ENCODE measurements around the gene KRTAP12-3.

DNA sequence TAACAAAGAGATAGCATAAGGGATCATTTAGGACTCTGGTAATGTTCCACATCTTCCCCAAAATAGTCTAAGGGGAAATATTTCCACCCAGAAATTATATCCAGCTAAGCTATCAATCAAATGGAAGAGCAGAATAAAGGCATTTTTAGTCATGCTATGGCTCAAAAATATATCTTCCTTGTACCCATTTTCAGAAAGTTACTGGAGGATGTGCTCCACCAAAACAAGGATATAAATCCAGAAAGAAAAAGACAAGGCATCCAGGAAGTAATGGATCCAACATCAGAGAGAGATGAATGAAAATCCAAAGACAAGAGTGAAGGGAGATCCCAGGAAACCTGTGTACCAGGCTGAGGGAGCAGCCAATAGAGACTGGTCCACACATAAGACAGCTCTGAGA, 48.5 kb upstream of the KRTAP12-3 start:
- TF ChIP-seq GABPA (IDR thresholded peaks at IDR 0.05 in 1 of 2, conservative IDR thresholded peaks at IDR 0.05 in 1 of 2) (no peak), ATF3 (IDR thresholded peaks at IDR 0.05) (no peak), HNF4A (conservative IDR thresholded peaks at IDR 0.05) (no peak), REST (IDR thresholded peaks at IDR 0.05) (no peak)
- TF ChIP-seq, protein P1, sequence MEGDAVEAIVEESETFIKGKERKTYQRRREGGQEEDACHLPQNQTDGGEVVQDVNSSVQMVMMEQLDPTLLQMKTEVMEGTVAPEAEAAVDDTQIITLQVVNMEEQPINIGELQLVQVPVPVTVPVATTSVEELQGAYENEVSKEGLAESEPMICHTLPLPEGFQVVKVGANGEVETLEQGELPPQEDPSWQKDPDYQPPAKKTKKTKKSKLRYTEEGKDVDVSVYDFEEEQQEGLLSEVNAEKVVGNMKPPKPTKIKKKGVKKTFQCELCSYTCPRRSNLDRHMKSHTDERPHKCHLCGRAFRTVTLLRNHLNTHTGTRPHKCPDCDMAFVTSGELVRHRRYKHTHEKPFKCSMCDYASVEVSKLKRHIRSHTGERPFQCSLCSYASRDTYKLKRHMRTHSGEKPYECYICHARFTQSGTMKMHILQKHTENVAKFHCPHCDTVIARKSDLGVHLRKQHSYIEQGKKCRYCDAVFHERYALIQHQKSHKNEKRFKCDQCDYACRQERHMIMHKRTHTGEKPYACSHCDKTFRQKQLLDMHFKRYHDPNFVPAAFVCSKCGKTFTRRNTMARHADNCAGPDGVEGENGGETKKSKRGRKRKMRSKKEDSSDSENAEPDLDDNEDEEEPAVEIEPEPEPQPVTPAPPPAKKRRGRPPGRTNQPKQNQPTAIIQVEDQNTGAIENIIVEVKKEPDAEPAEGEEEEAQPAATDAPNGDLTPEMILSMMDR (IDR thresholded peaks at IDR 0.05; ENCODE audit: low read depth, low read length, missing input control) = no peak

Measured in liver (tissue), 3 donors.